ENCODE data around the gene LMX1A.

The LMX1A gene

DNA sequence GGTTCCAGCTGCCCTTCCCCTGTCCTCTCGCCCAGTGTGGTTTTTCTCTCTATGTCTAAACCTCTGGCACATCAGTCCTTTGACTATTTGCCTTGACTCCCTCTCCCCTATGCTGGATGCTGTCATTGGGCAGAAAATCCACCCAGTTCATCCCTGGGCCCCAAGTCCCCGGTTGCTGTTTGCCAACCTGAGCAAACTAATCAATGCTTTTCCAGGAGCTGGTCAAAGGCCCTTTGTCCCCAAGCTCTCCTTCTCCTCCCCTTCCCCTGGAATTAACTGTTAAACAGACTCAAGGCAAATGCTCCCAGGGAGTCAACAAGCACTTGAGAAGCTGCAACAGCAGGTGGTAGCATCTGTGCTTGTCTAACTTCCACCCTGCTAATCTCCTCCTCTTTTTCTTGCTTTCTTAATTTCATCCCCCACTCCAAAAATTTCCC lies 102.7 kb downstream of the LMX1A start:
- no peak for DNase-seq
- TF ChIP-seq POLR2A (IDR thresholded peaks at IDR 0.05; ENCODE audit: low read length), result no peak

DNA sequence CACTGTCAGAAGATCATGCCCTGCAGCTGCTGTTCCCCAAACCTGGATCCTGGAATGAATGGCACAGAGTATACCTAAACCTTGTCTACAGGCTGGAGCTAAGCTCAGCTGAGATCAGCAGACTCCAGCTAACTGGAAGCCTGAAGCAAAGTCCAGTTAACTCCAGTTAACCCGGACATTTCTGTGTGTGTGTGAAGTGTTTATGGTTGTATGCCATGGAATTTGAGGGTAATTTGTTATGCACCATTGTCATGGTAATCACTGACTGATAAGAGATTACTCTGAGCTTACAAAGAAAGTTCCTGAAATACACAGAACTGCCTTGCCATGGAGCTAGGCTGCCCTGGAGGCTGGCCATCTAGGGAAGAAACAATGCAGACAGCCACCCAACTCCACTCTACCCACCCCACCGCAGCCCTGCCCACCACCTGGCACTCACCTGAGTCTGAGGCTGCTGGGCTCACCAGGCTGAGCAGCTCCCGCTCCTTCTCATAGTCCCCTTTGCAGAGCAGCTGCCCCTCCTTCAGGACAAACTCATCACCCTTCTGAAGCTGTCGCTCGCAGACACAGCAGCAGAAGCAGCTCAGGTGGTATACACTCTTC lies 107.4 kb downstream of the LMX1A start:
- TF ChIP-seq POLR2A (IDR thresholded peaks at IDR 0.05; ENCODE audit: low read length) (no peak), GATA1 (IDR thresholded peaks at IDR 0.05; ENCODE audit: low read depth, low read length) (no peak)
- DNase-seq, result no peak

DNA sequence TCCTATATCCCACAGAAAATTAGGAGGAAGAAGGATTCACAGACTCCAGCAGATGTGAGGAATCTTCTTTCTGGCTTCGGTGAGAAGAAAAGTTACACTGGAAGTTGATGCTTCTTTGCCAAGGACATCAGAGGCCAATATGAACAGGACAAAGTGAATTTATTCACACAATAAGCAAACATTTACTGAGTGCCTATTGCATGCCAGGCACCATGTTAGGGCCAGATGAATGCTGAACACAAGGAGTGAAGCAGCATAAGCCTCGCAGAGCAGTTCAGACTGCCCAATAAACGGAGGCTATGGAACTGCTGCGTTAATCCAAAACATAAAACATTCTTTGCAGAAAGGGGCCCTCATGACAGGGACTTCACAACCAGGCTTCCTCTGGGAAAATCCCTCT lies 114.6 kb downstream of the LMX1A start:
- no peak for DNase-seq
- TF ChIP-seq POLR2A (IDR thresholded peaks at IDR 0.05; ENCODE audit: low read length), result no peak
- TF ChIP-seq GATA1 (IDR thresholded peaks at IDR 0.05; ENCODE audit: low read depth, low read length), result no peak

DNA sequence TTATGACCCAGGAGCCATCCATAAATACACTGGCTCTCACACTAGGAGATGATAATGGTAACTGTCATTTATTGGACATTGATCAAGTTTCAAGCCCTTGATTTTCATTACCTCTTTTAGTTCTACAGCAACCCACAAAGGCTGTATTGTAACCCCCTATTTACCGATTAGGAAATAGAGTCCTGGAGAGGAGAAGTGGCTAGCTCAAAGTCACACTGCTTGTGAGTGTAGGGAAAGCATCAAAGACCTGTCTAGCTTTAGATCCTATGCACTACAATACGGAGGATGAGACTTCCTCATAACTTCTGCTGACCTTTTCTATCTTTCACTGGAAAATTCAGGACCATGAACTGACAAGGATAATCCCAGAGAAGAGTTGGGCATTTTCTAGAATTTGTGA lies 115.2 kb downstream of the LMX1A start:
- TF ChIP-seq GATA1 (IDR thresholded peaks at IDR 0.05; ENCODE audit: low read depth, low read length), result no peak
- DNase-seq, result no peak

DNA sequence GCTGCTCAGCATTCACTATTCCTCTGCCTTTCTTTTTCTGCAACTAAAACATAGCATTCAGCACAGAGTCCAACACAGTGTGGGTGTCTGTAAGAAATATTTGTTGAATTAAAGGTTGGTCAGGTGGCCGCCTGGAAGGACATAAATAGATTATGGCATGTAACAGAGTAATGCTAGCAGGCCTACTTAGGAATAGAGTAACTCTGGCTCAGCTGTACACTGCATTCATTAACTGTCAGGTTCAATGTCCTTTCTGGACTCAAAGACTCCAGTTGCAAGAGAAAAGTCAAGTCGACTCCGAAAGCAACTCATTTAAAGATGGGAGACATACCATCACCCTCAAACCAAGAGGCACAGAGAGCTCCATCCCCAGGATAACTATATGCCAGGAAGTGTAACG lies 116.0 kb downstream of the LMX1A start:
- no peak for DNase-seq
- TF ChIP-seq GATA1 (IDR thresholded peaks at IDR 0.05; ENCODE audit: low read depth, low read length), result no peak
- no peak for TF ChIP-seq POLR2A (IDR thresholded peaks at IDR 0.05; ENCODE audit: low read length)

DNA sequence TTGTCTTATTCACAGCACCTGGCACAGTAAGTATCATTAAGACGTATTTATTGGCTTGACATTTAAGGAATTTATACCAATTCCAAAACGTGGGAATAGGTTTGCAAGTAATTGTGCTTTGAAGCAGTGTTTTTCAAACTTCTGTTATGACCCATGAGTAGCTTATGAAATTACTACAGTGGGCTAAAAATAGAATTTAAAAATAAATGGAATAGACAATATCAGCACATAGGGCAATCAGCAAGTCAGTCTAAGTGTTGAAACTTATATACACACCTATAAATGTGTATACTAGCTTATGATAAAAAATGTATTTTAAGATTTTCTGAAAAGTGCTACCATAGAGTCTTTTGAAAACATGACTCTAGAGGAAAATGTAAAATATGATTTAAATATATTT lies 116.6 kb downstream of the LMX1A start:
- no peak for DNase-seq
- TF ChIP-seq GATA1 (IDR thresholded peaks at IDR 0.05; ENCODE audit: low read depth, low read length), result no peak
- TF ChIP-seq POLR2A (IDR thresholded peaks at IDR 0.05; ENCODE audit: low read length), result no peak

DNA sequence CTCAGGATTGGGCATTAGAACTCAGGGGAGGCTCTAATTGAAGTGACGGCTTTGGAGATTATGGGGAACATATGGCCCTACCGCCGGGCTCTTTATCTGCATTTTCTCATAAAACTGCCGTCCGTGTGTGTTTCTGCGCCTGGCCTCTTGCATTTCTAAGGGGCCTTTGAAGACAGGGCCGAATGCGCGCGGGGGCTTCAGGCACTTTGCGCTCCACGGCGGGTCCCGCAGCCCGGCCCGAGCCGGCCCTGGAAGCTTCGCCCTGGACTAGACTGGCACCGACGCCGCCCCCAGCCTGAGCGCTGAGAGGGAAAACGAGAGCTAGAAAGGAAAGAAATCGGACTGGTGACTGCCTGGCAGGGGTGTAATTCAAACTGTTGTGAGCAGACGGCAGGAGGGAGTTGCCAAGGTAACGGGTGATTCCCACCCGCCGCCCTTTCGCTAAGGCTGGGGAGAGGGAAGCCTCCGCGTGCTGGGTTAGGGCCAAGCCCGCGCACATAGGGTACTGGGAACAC lies 120.7 kb downstream of the LMX1A start:
- no peak for TF ChIP-seq GATA1 (IDR thresholded peaks at IDR 0.05; ENCODE audit: low read depth, low read length)
- no peak for TF ChIP-seq POLR2A (IDR thresholded peaks at IDR 0.05; ENCODE audit: low read length)
- no peak for DNase-seq

DNA sequence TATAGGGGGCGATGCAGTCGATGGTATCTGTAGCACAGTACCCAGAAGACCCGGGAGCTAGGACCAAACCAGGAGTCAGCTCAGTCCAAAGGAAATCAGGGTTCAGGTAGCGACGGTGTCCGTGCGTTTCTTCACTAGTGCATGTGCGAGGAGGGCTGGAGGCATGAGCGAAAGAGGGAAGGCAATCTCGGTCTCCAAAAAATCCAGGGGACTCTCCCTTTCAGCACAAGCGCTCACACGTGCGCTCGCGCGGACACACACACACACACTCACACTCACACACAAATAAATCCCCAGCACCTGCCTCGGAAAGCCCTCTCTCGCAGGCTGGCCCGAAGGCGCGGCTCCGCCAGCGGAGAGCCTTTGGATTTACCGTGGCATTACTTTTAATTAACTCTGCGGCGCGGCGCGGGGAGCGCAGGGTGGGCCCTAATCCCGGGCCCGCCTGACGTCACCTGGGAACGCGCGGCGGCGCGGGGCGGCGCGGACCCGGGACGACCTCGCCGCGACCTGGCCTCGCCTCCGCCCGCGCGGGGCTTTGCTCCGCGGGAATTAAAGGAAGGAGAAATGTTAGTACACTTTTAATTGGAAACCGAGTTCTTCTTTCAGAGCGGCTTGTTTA lies 121.2 kb downstream of the LMX1A start:
- DNase-seq, result no peak
- no peak for TF ChIP-seq POLR2A (IDR thresholded peaks at IDR 0.05; ENCODE audit: low read length)

DNA sequence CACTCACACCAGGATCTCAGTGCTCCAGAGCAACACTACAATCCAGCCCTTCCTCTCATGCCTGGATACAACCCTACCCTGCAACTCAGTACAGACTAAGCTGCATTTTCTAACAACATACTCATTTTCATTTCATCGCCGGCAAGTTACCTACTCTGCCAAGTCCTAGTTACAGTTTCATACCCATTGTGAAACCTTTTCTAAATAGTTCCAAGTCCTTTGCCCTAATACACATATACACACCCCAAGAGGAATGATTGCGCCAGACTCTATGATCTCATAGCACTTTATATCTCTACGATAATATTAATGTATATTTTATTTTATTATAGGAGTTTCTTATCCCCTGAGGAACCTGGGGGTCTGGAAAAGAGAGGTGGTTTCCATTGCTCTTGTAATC lies 122.4 kb downstream of the LMX1A start:
- TF ChIP-seq GATA1 (IDR thresholded peaks at IDR 0.05; ENCODE audit: low read depth, low read length), result no peak
- TF ChIP-seq POLR2A (IDR thresholded peaks at IDR 0.05; ENCODE audit: low read length), result no peak
- DNase-seq, result no peak

DNA sequence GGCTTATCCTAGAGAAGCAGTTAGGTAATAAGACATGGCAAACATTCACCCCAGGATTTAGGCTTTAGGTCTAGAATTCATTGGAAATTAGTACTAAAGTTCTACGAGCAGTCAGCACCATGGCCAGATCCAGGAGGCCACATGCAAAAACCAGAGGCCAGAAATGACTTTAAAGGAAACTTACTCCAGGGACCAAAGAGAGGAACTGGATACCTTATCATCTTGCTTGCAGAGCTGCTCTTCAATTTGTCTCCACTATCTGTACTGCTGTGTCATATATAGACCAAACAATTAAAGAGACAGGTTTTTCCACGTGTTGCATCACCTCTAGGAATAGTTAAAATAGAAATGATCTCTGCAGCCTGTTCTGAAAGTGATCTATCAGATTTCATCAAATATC lies 127.8 kb downstream of the LMX1A start:
- DNase-seq, result no peak
- TF ChIP-seq GATA1 (IDR thresholded peaks at IDR 0.05; ENCODE audit: low read depth, low read length), result no peak
- no peak for TF ChIP-seq POLR2A (IDR thresholded peaks at IDR 0.05; ENCODE audit: low read length)

DNA sequence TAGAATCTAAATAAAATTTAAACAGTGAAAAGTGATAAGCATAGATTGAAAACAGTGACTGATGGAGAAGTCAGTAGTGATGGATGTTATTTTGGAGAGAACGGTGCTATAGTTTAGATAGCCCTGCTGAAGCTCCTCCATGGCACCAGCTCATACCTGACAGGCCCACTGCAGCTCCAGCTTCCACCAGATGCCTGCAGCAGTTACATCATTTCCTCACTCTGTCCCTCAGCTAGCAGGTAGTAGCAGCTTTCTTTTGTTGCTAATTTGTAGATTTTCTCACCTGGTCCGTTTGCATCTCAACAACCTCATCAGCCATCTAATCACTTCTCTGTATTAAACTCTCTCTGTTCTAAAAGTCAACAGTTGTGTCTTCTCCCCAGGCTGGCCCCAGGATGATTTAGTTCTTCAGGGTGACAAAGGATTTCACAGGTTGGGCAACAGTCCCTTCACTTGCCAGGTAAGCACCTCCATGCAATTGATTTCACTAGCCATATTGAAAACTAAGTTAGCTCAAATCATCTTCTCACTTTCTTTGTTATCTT lies 128.3 kb downstream of the LMX1A start:
- TF ChIP-seq POLR2A (IDR thresholded peaks at IDR 0.05; ENCODE audit: low read length) (no peak), GATA1 (IDR thresholded peaks at IDR 0.05; ENCODE audit: low read depth, low read length) (no peak)
- no peak for DNase-seq

DNA sequence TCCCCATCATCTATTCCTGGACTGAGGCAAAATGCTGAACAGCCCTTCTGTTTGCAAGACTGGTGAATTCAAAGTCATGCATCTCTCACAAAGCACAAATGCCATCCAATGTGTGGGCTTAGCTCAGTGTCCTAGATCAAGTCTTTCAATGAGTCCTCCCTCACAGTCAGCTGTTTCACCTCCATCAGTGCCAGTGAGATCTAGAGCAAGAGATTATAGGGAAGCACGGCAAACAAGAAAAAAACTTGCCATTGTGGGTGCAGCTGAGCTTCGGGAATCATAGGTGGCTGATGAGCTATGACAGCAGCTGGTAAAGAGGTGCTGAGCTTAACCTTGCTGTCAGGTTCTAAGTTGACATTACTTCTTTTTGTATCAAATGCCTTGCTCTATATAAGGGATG lies 130.2 kb downstream of the LMX1A start:
- no peak for TF ChIP-seq GATA1 (IDR thresholded peaks at IDR 0.05; ENCODE audit: low read depth, low read length)
- no peak for TF ChIP-seq POLR2A (IDR thresholded peaks at IDR 0.05; ENCODE audit: low read length)
- DNase-seq, result no peak

DNA sequence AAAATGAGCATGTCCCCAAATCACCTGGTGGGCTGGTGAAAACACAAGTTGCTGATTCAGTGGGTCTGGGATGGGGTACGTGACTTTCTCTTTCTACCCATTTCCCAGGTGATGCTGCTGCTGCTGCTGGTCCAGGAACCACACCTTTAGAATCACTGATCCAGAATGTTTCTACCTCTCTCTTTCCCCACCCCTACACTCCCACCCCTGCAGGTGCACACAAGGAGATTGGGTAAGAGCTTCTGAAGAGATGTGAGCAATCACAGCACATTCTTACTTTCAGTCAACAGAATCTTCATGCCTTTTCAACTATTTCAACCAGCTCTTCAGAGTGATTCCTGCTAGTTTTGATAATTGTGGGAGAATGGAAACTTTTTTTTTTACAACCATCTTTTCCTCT lies 130.9 kb downstream of the LMX1A start:
- no peak for TF ChIP-seq GATA1 (IDR thresholded peaks at IDR 0.05; ENCODE audit: low read depth, low read length)
- no peak for TF ChIP-seq POLR2A (IDR thresholded peaks at IDR 0.05; ENCODE audit: low read length)
- no peak for DNase-seq

DNA sequence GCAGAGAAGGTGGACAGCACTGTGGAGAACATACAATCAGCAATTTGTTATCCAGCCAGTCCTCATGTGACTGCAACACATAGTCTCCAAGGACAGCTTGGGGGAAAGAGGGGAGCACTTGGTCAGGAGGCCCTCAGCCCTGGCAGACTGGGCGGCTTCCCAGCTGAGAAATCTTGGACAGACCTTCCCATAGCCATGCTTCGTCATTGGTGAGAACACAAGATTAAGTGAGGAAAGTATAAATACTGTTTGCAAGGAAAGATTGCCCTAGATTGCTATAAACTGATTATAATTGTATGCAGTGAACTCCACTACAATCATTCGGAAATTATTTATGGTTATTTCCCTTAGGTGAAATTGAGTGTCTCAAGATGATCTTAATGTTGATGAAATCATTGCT lies 131.5 kb downstream of the LMX1A start:
- no peak for TF ChIP-seq POLR2A (IDR thresholded peaks at IDR 0.05; ENCODE audit: low read length)
- no peak for TF ChIP-seq GATA1 (IDR thresholded peaks at IDR 0.05; ENCODE audit: low read depth, low read length)

DNA sequence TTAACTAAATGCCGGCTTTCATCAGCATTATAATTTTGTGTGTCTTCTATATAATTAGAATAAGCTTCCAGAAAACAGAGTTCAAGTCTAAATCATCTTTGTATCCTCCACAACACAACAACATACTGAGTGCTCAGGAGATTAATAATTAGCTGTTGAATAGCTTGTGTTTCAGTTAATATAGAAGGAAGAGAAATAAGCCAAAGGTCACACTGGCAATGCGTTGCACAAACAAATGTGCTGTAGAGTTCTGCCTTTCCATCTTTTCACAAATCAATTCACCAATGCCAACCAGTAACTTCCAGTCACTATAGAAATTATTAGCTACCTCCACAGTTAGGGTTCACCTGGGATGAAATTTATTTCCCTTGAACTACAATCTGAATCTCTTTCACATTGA lies 132.0 kb downstream of the LMX1A start:
- DNase-seq, result no peak
- no peak for TF ChIP-seq GATA1 (IDR thresholded peaks at IDR 0.05; ENCODE audit: low read depth, low read length)

More for the DNA sequence above, 131.5 kb downstream of the LMX1A start:
- no peak for DNase-seq
